ENCODE data around the gene UGT1A10.
"Not testable (repeated sequence)": the region's sequence is repeated elsewhere in the genome, so short reads cannot be mapped to it uniquely, and the experiment has no call there.

The UGT1A10 gene

DNA sequence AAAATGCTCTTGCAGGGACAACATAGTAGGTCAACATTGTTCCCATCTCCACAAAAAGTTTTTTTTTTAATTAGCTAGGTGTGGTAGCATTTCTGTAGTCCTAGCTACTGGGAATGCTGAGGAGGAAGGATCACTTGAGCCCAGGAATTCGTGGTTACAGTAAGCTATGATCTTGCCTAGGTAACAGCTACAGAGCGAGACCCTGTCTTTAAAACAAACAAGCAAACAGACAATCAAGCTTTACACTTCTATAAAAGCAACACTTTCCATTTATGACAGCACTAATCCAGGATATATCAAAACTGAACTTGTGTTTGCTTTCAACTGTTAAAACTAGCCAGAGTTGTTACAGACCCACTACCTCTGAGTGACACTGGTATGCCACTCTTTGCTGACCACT lies 104.6 kb downstream of the UGT1A10 start:
- Histone ChIP-seq H3K4me2 (ENCODE audit: low read length) (no peak overlapping the region), H2AFZ (no peak overlapping the region), H3K27ac (no peak overlapping the region), H3K9ac (no peak overlapping the region), H3K79me2 (no peaks in the 10 kb centered on the region), H3K4me1 (no peaks in the 10 kb centered on the region), H3K9me3 (ENCODE audit: control insufficient read depth, low read length) (no peaks in the 10 kb centered on the region), H3K27me3 (ENCODE audit: control insufficient read depth, insufficient read depth, low read length) (no peaks in the 10 kb centered on the region), H3K4me3 (ENCODE audit: low read depth, low read length) (no peak overlapping the region), H3K36me3 (ENCODE audit: control insufficient read depth, insufficient read depth, low read length) (no peaks in the 10 kb centered on the region)
- TF ChIP-seq, protein P1, sequence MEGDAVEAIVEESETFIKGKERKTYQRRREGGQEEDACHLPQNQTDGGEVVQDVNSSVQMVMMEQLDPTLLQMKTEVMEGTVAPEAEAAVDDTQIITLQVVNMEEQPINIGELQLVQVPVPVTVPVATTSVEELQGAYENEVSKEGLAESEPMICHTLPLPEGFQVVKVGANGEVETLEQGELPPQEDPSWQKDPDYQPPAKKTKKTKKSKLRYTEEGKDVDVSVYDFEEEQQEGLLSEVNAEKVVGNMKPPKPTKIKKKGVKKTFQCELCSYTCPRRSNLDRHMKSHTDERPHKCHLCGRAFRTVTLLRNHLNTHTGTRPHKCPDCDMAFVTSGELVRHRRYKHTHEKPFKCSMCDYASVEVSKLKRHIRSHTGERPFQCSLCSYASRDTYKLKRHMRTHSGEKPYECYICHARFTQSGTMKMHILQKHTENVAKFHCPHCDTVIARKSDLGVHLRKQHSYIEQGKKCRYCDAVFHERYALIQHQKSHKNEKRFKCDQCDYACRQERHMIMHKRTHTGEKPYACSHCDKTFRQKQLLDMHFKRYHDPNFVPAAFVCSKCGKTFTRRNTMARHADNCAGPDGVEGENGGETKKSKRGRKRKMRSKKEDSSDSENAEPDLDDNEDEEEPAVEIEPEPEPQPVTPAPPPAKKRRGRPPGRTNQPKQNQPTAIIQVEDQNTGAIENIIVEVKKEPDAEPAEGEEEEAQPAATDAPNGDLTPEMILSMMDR (IDR thresholded peaks at IDR 0.05), result no peak

DNA sequence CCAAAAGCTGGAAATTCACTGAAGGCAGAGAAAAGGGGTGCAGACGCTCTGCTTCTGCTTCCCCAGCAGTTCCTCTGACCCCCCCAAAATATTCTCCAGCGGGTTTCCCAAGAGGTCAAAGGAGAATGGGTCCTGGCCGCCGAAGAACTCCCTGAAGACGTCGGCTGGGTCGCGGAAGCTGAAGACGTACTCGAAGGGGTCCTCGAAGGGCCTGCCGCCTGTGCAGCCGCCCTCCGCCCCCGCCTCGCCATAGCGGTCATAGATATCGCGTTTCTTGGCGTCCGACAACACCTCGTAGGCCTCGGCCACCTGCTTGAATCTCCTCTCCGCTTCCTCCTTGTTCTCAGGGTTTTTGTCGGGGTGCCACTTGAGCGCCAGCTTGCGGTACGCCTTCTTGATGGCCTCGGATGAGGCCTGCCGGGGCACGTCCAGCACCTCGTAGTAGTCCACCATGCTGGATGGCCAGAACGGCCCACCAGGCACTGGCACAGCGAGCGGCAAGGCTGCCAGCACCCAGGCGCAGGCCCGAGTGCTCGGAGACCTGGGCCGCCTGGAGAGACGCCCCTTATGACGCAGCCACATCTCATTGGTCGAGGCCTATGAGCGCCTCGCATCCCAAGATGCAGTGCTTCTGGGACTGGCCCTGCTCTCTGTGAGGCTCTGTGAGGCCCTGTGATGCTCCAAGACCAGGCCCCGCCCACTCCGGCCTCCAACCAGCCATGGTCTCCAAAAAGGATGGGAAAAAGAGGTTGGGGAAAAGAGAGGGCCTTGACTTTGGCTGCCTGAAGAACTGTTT lies 107.4 kb downstream of the UGT1A10 start:
- no peak overlapping the region for H3K9ac ChIP-seq
- H3K4me2 ChIP-seq (ENCODE audit: low read length), result no peak overlapping the region
- no peaks in the 10 kb centered on the region for H3K9me3 ChIP-seq (ENCODE audit: control insufficient read depth, low read length)
- H3K4me3 ChIP-seq (ENCODE audit: low read depth, low read length), result no peak overlapping the region
- no peak overlapping the region for H2AFZ ChIP-seq
- no peaks in the 10 kb centered on the region for H3K79me2 ChIP-seq
- H3K27me3 ChIP-seq (ENCODE audit: control insufficient read depth, insufficient read depth, low read length), result no peaks in the 10 kb centered on the region
- no peaks in the 10 kb centered on the region for H3K36me3 ChIP-seq (ENCODE audit: control insufficient read depth, insufficient read depth, low read length)
- no peak overlapping the region for H3K27ac ChIP-seq
- H3K4me1 ChIP-seq, result no peaks in the 10 kb centered on the region
- TF ChIP-seq, protein P1 (IDR thresholded peaks at IDR 0.05), result no peak

DNA sequence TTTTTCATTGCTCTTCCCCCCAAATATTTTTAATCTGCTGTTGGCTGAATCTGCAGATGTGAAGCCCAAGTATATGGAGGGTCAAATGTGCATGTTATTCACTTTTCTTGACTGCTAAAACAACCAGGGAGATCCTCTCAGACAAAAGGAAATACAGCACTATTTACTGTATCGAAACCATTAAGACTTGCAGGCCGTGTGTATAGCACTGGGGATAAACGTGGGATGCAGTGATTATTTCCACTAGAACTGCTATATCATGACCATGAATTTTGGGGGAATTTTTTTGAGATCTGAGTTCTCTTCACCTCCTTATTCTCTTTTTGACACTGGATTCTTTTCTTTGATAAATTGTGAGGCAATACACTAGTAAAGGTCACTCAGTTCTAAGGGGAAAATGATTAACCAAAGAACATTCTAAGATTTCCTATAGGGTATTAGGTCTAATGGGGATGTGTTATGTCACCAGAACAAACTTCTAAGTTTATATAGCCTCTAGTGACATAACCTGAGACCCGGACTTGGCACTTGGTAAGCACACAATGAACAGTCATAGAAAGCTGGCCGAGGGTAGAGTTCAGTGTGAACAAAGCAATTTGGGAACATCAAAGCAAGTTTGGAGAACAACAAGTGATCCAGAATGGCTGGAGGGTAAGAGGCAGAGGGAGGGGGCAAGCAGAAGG lies 109.0 kb downstream of the UGT1A10 start:
- Histone ChIP-seq H3K9ac (no peak overlapping the region), H3K4me2 (ENCODE audit: low read length) (no peak overlapping the region), H3K27ac (no peak overlapping the region), H3K79me2 (no peaks in the 10 kb centered on the region), H3K27me3 (ENCODE audit: control insufficient read depth, insufficient read depth, low read length) (no peaks in the 10 kb centered on the region), H2AFZ (no peak overlapping the region), H3K4me1 (no peaks in the 10 kb centered on the region), H3K9me3 (ENCODE audit: control insufficient read depth, low read length) (no peaks in the 10 kb centered on the region), H3K4me3 (ENCODE audit: low read depth, low read length) (no peak overlapping the region), H3K36me3 (ENCODE audit: control insufficient read depth, insufficient read depth, low read length) (no peaks in the 10 kb centered on the region)
- TF ChIP-seq, protein P1 (IDR thresholded peaks at IDR 0.05), result no peak

DNA sequence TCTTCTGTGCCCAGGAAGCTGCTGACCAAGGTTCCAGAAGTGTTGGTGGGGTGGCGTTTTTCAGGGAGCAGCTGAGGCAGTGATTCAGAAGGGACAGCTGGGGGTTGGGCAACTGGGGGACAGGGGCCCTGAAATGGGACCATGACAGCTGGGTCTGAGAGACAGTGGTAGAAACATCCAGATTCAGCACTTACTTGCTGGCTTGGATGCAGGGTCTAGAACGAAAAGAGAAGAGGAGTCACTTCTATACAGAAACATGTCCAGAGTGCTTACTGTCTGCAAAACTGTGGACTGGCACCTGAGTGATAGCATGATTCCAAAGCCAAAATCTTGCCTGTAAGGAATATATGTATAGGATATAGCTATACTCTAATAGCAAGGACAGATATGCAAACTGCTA lies 109.6 kb downstream of the UGT1A10 start:
- not testable (repeated sequence) for H3K4me3 ChIP-seq (ENCODE audit: low read depth, low read length)

DNA sequence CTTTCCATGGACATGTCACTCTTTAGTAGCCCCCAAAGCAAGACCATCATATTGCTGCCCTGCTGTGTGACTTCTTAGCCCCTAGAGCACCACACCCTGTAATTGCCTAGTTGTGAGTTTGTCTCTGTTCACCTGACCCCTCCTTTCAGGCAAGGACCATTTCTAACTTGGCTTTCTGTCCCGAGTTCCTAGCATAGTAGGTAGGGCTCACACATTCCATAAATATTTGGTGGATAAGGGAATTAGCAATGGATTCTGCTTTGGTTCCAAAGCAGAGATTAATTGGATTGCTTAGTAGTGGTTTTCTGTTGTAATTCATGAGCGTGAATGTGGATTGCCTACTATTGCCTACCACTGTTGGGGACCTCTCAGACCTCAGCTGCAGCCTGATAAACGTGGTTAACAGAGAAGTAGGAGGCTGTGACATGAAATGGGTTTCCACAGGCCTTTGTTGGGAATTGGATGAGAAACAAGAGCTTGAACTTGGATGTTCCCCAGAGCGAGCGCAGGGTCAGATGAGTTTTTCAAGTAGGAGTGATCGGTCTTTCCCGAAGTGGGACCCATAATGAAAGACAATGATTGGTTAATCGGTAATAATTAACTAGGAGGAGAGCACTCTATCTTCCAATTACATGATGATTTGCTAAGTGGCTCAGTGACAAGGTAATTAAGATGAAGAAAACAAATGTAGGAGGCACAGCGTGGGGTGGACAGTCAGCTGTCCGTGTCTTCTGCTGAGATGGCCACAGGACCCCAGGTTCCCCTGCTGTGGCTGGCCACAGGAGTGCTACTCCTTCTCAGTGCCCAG lies 110.4 kb downstream of the UGT1A10 start:
- no peak overlapping the region for H3K4me3 ChIP-seq (ENCODE audit: low read depth, low read length)
- no peaks in the 10 kb centered on the region for H3K36me3 ChIP-seq (ENCODE audit: control insufficient read depth, insufficient read depth, low read length)
- H3K4me2 ChIP-seq (ENCODE audit: low read length), result no peak overlapping the region
- no peaks in the 10 kb centered on the region for H3K4me1 ChIP-seq
- H3K9me3 ChIP-seq (ENCODE audit: control insufficient read depth, low read length), result no peaks in the 10 kb centered on the region
- no peak overlapping the region for H3K9ac ChIP-seq
- no peak overlapping the region for H2AFZ ChIP-seq
- no peaks in the 10 kb centered on the region for H3K79me2 ChIP-seq
- H3K27me3 ChIP-seq (ENCODE audit: control insufficient read depth, insufficient read depth, low read length), result no peaks in the 10 kb centered on the region
- H3K27ac ChIP-seq, result no peak overlapping the region
- TF ChIP-seq, protein P1 (IDR thresholded peaks at IDR 0.05), result no peak

More for the DNA sequence above, 109.6 kb downstream of the UGT1A10 start:
- not testable (repeated sequence) for H3K4me1 ChIP-seq; H3K9ac ChIP-seq; H3K27ac ChIP-seq; H3K9me3 ChIP-seq (ENCODE audit: control insufficient read depth, low read length); H3K4me2 ChIP-seq (ENCODE audit: low read length); H2AFZ ChIP-seq; H3K79me2 ChIP-seq; H3K36me3 ChIP-seq (ENCODE audit: control insufficient read depth, insufficient read depth, low read length); H3K27me3 ChIP-seq (ENCODE audit: control insufficient read depth, insufficient read depth, low read length)
